NCI-H446 treated with DMSO at 0.1 percent for 48 hours (cell line): ENCODE measurements around the gene CPNE2.
"Not testable (repeated sequence)": the region's sequence is repeated elsewhere in the genome, so short reads cannot be mapped to it uniquely, and the experiment has no call there.

ENCODE experiments used
- DNase-seq: peaks from one replicate; lab custom pipeline; 2025; lab: John Stamatoyannopoulos, UW

The CPNE2 gene

GRCh38 chr16:57167953-57168352 lies 75.6 kb downstream of the CPNE2 start:
- DNase-seq: peak; percentile 1

DNA sequence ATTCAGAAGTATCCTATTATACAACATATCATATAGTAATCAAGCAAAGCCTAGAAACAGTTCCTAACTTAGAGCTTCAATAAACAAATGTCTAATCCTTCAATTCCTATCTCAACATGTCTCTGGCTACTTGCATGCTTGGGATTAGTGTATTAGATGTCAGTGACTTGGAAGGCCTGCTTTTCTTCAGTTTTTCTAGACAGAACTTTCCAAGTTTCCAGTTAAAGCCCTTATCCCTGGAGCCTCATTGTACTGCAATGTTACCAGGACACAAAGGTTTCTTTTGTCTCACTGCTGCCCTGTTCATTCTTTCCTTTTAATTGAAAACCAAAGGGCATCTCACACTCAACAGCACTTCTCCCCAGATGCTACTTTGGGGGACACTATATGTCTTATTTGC lies 76.9 kb downstream of the CPNE2 start:
- no peak for DNase-seq

GRCh38 chr16:57172721-57173290 lies 80.4 kb downstream of the CPNE2 start:
- no peak for DNase-seq

GRCh38 chr16:57175896-57176295 lies 83.5 kb downstream of the CPNE2 start:
- DNase-seq: no peak

- no peak for DNase-seq
These were observed 85.8 kb downstream of the CPNE2 start for GRCh38 chr16:57178196-57178595.

- no peak for DNase-seq
These were observed 86.4 kb downstream of the CPNE2 start for GRCh38 chr16:57178793-57179212.

DNA sequence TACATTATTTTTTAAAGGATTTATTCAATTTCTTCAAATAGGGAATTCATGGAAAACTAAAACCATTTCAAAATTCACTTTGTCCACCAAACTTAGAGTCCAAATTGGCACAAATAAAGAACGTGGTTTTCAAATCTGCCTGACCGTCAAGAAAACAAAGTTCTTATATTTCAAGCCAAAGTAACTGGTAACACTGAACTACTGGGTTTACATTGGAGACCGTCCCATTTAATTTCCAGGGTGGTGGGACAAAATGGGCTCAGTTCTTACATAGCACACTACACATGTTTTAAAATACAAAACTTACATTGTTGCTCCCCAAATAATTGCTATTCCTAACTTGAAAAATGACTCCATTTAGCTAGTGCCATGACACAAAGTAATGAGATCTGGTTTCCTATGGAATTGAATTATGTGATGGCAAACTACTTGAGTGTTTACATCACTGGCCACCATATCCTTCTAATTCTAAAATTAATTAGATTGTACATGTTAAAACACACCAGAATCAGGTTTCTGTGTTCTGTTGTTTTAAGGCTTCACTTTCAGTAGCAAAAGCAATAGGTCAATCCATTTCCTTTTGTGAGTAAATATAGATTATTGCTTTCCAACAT lies 86.9 kb downstream of the CPNE2 start:
- no peak for DNase-seq

DNA sequence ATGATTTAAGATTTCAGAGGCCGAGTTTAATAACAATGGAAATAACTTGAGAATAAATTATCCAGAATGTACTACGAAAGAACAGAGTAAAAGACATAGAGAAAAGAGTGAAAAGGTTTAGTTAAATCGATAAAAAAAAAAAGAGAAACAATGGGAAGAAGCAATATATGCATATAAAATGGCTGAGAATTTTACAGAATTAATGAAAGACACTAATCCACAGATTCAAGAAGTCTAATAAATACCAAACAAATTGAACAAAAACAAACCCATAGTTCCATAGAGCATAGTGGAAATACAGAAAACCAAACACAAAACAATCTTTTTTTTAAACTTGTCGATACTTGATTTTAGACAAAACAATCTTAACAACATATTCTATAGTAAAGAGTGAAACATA lies 91.7 kb downstream of the CPNE2 start:
- DNase-seq: no peak

- no peak for DNase-seq
These were observed 92.6 kb downstream of the CPNE2 start for GRCh38 chr16:57184887-57185445.

GRCh38 chr16:57185446-57185944 lies 93.1 kb downstream of the CPNE2 start:
- DNase-seq: no peak

DNA sequence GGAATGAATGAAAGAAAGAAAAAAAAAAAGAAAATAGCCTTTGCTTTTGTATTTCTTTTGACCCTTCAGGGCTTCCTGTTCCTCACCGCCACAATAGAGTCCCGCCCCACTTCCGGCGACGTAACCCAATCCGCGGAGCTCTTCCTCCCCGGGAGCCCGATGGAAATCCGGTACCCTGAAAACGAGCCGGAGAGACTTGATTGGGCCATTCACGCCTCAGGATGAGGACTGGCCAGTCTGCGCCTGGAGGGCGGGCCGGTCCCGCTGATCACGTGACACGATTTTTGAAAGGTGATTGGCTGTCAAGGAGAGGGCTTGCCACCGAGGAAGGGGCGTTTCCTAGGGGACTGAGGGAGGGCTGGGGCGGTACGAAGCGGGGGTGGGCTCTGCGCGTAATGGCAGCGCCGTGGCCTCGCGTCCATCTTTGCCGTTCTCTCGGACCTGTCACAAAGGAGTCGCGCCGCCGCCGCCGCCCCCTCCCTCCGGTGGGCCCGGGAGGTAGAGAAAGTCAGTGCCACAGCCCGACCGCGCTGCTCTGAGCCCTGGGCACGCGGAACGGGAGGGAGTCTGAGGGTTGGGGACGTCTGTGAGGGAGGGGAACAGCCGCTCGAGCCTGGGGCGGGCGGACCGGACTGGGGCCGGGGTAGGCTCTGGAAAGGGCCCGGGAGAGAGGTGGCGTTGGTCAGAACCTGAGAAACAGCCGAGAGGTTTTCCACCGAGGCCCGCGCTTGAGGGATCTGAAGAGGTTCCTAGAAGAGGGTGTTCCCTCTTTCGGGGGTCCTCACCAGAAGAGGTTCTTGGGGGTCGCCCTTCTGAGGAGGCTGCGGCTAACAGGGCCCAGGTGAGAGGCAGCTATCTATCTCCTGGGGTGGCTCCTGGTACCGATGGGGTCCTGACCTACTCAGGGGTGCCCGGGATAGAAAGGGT lies 93.8 kb downstream of the CPNE2 start, which contains the start of the genes PSME3IP1 and RSPRY1:
Gene PSME3IP1, minus strand, starts transcription at position 95 of the 927 bp plus-strand sequence. CDS start 12,185 bp downstream, outside the sequence.
Gene RSPRY1, plus strand, starts transcription at position 385 of the 927 bp plus-strand sequence. CDS start 18,330 bp downstream, outside the sequence.
- DNase-seq: peak; percentile 95

DNA sequence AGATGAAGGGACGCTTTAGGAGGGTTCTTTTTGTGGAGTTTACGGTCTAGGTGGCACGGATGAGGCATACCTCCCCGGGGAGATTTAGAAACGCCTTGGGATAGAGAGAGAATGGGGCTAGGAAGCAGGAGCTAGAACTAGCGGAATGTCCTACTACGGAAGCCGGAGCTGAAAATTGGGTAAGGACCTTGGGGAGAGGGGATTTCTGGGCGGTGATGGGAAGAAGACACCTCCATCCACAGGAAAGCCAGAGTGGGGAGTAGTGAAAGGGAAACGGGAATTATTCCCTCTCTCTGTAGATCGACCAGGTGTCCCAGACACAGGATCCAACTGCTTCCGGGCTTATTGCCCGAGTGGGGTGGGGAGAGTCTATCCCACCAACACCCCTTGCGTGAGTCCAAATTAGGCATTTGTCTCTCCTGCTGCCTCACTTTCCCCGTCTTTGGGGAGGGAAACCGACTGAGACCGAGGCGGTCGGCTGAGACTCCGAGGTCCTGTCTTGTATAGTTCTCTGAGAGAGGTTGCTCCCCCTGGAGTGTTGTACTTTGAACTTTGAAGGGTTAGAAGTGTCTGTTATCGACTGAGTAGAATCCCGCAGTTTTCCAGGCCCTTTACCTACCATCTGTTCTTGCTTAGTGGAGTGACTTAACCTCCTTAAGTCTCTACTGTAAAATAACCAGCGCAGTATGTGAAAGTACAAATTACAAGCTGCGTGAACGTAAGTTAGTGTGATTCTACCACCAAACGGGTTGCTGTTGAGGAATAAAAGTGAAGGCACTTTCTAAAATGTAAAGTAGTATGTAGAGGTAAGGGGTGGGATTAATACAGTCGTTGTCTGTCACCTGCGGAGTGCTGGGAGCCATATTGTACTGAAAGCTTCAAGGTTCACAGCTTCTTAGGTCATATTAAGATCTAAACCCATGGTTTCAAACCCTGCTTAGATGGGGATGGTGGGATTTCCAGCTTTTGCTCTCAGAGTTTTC lies 94.8 kb downstream of the CPNE2 start:
- no peak for DNase-seq

DNA sequence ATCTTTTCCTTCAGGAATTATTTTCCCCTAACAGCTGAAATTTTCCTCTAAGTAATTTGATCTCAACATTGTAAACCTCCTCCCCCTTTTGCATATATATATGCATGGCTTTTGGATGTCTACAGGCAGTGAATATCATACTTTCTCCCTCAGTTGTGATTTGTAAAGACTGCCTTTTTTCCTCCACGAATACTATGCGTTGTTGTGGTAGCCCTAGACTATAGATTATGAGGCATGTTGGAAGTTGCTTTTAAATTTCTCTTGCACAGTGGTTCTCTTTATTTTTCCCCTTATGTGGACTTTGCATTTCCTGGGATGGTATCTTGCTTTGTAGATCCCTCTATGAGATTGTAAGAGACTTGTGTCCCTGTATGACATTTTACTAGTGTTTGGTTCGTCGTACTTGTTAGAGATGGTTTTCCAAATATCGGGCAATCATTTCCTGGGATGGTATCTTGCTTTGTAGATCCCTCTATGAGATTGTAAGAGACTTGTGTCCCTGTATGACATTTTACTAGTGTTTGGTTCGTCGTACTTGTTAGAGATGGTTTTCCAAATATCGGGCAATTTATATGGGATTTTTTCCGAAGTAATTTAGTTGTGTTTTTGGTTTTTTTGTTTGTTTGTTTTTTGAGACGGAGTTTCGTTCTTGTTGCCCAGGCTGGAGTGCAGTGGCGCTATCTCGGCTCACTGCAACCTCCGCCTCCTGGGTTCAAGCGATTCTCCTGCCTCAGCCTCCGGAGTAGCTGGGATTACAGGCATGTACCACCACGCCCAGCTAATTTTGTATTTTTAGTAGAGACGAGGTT lies 95.7 kb downstream of the CPNE2 start:
- DNase-seq: not testable (repeated sequence)

DNA sequence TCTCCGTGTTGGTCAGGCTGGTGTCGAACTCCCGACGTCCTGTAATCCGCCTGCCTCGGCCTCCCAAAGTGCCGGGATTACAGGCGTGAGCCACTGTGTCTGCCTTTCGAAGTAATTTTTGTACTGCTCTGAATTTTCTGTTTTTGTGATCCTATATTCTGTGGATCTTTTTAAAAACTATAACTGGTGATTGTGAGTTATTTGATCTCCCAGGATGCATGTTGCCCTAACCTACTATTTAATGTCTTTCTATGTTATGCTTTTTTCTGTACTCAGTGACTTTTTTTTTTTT lies 96.3 kb downstream of the CPNE2 start:
- DNase-seq: no peak

GRCh38 chr16:57189527-57189926 lies 97.1 kb downstream of the CPNE2 start:
- not testable (repeated sequence) for DNase-seq

DNA sequence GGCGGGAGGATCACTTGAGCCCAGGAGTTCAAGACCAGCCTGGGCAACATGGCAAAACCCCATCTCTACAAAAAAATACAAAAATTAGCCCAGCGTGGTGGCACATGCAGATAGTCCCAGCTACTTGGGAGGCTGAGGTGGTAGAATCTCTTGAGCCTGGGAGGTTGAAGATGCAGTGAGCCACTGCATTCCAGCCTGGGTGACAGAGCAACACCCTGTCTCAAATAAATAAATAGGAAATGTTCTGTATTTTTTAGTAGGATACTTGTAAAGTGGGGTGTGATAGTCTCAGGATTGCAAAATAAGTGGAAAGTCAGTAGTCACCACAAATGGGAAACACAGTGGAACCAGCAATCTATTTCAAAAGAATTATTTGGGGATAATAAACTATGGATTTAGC lies 97.8 kb downstream of the CPNE2 start:
- DNase-seq: no peak

GRCh38 chr16:57191056-57191571 lies 98.7 kb downstream of the CPNE2 start:
- DNase-seq: no peak

DNA sequence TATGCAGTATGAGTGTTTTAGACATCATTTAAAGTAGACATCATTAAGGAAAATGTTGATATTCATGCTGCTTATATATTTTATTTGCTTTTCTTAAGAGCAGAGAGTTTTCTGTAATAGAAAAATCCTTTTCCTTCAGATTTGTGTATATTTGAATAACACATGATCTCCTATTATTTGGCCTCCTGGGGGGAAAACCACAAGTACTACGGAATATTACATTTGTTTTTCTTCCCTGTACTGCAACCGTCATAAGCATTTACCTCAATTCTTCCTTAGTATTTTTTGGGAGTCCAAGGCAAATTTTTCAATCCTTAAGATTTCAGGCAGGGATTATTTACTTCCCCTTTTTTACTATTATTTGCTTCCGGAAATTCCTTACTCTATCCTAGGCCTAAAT lies 99.8 kb downstream of the CPNE2 start:
- no peak for DNase-seq

DNA sequence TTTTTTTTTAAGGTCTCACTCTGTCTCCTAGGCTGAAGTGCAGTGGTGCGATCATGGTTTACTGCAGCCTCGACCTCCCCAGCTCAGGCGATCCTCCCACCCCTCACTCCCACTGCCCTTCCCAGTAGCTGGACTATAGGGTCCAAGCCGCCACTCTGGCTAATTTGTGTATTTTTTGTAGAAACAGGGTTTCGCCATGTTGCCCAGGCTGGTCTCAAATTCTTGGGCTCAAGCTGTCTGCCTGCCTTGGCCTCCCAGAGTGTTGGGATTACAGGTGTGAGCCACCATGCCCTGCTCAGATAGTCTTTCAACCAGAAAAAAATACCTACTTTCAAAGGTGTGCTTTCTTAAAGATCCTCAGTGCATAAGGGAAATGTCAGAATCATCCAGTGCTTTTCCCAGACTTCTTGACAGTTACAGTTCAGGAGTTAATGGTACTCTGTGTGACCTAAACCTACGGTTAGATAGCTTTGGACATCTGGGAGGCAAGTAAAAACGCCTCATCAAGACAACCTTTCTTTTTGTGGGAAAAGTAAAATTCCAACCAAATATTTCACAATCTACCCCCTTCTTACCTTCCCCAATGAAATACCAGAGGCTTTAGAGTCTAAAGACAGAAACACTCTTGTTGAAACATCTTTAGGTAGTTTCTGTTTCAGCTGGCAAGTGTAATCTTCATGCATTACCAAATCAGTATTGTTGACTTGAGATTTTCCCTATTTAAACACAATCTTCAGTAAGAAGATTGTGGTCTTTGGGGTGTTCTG lies 100.5 kb downstream of the CPNE2 start:
- no peak for DNase-seq
